Muscle of arm (tissue), 14 donors: ENCODE data around the gene SPECC1L. TPM values are rescaled to one million over a fixed set of nuclear protein-coding genes. Genes with fewer than 3 reads are reported as not detected.
"Not testable (repeated sequence)": the region's sequence is repeated elsewhere in the genome, so short reads cannot be mapped to it uniquely, and the experiment has no call there.

Experiments
- DNase-seq: peaks from one replicate; pipeline ENCODE4 v3.0.0-alpha.2; 2013
- long read RNA-seq, 11 donors: transcript quantifications; one replicate each; lab custom pipeline, GENCODE V29; 2026
- polyA plus RNA-seq, 12 donors: library from polyadenylated mRNA; unstranded; fragments of 120-200 nt; gene quantifications; one replicate each; pipeline ENCODE4 v1.2.1, GENCODE V29; 2013; ENCODE audit not compliant: insufficient read length in 12 of 12

Gene SPECC1L, protein sequence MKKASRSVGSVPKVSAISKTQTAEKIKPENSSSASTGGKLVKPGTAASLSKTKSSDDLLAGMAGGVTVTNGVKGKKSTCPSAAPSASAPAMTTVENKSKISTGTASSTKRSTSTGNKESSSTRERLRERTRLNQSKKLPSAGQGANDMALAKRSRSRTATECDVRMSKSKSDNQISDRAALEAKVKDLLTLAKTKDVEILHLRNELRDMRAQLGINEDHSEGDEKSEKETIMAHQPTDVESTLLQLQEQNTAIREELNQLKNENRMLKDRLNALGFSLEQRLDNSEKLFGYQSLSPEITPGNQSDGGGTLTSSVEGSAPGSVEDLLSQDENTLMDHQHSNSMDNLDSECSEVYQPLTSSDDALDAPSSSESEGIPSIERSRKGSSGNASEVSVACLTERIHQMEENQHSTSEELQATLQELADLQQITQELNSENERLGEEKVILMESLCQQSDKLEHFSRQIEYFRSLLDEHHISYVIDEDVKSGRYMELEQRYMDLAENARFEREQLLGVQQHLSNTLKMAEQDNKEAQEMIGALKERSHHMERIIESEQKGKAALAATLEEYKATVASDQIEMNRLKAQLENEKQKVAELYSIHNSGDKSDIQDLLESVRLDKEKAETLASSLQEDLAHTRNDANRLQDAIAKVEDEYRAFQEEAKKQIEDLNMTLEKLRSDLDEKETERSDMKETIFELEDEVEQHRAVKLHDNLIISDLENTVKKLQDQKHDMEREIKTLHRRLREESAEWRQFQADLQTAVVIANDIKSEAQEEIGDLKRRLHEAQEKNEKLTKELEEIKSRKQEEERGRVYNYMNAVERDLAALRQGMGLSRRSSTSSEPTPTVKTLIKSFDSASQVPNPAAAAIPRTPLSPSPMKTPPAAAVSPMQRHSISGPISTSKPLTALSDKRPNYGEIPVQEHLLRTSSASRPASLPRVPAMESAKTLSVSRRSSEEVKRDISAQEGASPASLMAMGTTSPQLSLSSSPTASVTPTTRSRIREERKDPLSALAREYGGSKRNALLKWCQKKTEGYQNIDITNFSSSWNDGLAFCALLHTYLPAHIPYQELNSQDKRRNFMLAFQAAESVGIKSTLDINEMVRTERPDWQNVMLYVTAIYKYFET
- polyA plus RNA-seq, result 10 to 100 TPM in 11 of 12 donors, not detected in 1; 26.3 to 52.4 (median 29.6) TPM
- long read RNA-seq, donor 1, full-length matches to known transcripts, result 1 of 13 reads
- long read RNA-seq, donor 1, partial matches to known transcripts, result 12 of 13 reads
- long read RNA-seq, donor 1, other reads (novel, unspliced or antisense), result 0 of 13 reads
- long read RNA-seq, donor 2, partial matches to known transcripts, result 0 of 2 reads
- long read RNA-seq, donor 2, other reads (novel, unspliced or antisense), result 0 of 2 reads
- long read RNA-seq, donor 3, full-length matches to known transcripts, result 2 of 2 reads
- long read RNA-seq, donor 3, partial matches to known transcripts, result 0 of 2 reads
- long read RNA-seq, donor 3, other reads (novel, unspliced or antisense), result 0 of 2 reads
- long read RNA-seq, donor 4, full-length matches to known transcripts, result 1 of 1 reads
- long read RNA-seq, donor 4, partial matches to known transcripts, result 0 of 1 reads
- long read RNA-seq, donor 4, other reads (novel, unspliced or antisense), result 0 of 1 reads
- long read RNA-seq, donor 5, full-length matches to known transcripts, result 3 of 9 reads
- long read RNA-seq, donor 5, partial matches to known transcripts, result 6 of 9 reads
- long read RNA-seq, donor 5, other reads (novel, unspliced or antisense), result 0 of 9 reads
- long read RNA-seq, donor 6, result 0 reads
- long read RNA-seq, donor 7, partial matches to known transcripts, result 0 of 1 reads
- long read RNA-seq, donor 7, other reads (novel, unspliced or antisense), result 0 of 1 reads
- long read RNA-seq, donor 8, partial matches to known transcripts, result 39 of 39 reads
- long read RNA-seq, donor 8, other reads (novel, unspliced or antisense), result 0 of 39 reads
- long read RNA-seq, donor 9, partial matches to known transcripts, result 18 of 18 reads
- long read RNA-seq, donor 9, other reads (novel, unspliced or antisense), result 0 of 18 reads
- long read RNA-seq, donor 10, partial matches to known transcripts, result 0 of 1 reads
- long read RNA-seq, donor 10, other reads (novel, unspliced or antisense), result 0 of 1 reads
- long read RNA-seq, donor 11, full-length matches to known transcripts, result 3 of 15 reads
- long read RNA-seq, donor 11, partial matches to known transcripts, result 12 of 15 reads
- long read RNA-seq, donor 11, other reads (novel, unspliced or antisense), result 0 of 15 reads

DNA sequence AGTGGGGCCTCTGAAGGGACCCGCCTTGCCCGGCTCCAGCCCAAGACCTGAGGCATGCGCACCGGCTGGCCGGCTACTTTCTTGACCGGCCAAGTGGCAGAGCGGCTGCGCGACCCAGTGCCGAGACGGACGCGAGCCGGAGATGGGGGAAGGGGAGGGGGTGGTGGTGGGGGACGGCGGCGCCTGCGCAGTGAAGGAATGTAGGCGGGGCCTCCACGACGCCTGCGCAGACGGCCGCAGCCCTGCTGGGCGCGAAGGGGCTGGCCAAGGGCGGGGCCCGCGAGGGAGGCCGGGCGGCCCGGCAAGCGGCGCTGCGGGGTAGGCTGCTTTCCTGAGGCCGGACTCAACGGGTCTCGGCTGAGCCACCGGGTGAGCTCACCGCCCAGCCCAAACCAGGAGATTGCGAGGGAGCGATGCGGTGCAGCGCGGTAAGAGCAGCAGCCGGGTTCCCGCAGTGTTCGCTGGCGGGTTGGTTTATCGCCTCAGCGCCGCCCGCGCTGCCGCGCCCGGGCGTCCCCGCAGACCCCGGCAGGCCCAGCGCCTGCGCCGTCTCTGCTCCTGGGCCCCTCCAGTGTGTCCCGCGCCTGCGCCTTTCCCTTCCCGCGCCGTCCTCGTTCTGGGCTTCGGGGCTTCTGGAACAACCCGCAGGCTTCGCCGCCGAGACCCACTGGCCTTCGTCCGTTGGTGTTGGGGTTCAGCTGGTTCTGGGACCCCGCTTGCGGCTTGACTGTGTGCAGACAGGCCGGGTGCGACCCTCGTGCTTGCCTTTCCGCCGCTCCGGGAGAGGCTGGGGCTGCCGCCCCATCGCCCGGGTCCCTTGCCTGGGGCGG, at the start of gene SPECC1L:
Gene SPECC1L, plus strand, starts transcription at position 276 of the 830 bp plus-strand sequence. CDS start 31,401 bp downstream, outside the sequence.
- DNase-seq, result peak; percentile 95

DNA sequence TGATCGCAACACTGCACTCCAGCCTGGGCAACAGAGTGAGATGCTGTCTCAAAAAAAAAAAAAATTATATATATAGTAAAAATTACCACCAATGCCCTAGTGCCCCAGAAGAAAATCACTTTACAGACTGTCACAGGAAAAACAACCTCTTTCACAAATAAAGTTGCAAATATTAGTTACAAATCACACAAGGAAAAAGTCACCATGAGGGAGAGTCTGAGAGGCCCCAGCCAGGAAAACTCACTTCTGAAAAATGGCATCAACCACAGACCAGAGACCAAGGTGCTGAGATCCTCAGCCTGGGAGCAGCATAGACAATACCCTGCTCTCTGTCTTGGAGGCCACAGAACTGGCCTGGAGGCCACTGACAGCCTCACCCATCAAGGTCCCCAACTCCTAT, 46.2 kb upstream of the SPECC1L start:
- DNase-seq, result no peak

DNA sequence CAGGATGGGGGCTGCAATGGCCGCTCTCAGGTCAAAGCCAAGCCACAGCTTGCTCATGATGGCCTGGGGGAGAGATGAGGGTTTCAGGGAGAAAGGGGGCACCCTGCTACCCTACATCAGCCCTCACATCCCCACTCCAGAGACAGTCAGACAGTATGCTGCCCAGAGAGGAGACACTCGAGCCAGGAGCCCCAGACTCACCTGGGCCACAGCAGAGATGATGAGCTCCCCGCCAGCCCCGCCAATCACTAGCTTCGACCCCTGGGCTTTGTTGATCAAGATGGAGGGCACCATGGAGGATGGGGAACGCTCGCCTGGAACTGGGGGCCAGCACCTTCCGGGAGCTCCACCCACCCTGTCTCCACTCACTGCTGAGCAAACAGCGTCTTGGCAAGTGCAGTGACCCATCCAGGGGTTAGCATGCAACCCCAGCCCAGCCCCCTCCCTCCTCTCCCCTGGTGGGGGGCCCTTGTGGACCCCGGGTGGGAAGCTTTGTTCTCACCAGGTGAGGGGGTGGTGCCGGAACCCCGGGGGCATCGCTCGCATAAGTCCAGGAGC, 45.5 kb upstream of the SPECC1L start:
- DNase-seq, result no peak

DNA sequence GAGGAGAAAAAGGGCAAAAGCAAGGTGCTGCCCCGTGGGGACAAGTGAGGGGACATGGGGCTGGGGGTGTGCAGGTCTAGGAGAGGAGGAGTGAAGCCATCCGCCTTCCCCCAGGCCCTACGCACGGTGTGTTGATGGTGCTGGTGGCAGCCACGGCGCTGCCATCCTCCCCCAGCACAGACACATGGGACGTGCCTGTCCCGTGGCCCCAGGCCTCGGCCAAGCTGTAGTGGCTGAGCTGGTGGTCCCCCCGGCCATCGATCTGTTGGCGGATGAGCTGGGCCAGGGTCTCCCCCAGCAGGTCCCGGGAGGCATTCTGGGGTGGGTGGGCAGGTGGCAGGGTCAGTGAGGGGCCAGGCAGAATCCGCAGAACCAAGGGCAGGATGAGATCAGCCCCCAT, 44.7 kb upstream of the SPECC1L start:
- DNase-seq, result no peak

DNA sequence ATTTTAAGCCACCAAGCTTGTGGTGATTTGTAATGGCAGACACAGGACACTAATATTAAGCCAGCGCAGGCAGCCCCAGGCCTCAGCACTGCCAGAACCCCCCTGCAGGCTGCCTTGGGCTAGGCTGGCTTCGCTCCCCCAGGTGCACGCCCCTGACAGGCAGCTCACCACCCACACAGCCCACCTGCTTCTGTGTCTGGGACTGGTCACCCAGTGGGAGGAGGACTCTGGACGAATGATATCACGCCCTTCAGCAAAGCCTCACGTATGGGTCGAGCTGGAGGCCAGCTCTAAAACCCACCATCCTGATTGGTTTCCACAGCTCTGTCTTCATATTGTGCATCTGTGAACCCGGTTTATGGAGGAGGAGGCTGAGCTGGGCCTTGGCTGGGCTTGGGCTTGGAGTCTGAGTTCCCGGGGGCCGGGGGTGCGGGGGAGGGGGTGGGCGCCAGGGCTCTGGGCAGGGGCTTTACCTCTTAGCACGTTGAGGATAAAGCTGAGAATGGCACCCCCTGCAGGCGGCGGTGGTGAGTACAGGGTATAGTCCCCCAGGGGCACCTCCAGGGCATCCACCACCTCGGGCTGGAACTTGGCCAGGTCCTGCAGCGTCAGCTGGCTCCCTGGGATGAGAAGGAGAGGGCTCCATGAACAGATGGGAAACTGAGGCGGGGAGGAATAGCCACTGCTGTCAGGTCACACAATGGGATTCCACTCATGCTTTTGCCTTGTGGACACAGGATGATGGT, 39.5 kb upstream of the SPECC1L start:
- no peak for DNase-seq

DNA sequence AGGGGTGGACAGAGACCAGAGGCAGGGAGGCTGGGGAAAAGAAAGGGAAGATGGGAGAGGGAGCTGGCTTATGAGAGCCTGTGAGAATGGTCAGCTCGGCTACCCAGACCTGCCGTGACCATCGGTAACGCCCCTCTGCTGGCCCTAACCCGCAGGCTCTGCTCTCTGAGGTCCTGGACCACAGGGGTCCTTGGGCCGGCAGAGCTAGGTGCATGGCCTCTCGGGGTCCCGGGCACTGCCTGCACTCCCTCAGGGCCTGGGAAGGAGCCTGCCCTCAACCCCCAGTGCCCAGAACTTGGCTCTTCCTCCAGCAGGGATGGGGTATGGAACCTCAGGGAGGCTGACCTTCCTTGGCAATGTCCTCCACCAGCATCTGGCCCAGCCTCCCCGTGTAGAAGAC, 38.9 kb upstream of the SPECC1L start:
- DNase-seq, result no peak

DNA sequence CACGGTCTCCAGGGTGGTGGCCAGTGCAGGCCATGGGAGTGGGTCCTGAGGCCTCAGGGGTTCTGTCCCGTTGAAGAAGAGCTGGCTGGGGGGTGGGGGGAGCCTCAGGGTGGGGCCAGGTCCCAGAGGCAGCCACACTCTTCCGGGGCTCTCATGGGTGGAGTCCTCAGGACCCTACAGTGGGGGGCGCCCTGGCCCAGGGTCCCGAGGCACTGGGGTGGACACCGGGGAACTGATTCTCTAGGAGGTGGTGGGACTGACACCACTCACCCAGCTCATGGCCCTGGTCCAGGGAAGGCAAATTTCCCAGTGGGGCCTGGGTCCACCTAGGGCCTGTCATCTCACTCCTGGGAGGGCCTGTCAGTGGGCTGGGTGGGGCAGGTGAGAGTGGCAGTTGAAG, 38.5 kb upstream of the SPECC1L start:
- DNase-seq, result no peak

DNA sequence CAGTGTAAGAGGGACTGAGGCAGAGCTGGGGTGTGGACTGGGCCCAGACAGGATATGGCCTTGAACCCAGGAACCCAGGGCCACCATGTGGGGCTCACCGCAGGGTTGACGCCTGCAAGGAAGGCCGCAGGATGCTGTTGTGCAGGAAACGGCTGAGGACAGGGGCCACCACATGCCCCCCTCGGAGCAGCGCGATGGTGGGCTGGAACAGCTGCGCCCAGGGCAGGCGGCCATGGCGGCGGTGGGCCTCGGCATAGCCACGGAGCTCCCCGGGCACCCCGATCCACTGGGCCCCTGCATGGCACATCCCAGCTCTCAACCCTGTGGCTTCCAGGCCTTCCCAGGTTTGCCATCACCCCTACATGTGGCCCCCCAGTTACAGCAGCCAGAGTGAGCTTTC, 37.9 kb upstream of the SPECC1L start:
- DNase-seq, result no peak

DNA sequence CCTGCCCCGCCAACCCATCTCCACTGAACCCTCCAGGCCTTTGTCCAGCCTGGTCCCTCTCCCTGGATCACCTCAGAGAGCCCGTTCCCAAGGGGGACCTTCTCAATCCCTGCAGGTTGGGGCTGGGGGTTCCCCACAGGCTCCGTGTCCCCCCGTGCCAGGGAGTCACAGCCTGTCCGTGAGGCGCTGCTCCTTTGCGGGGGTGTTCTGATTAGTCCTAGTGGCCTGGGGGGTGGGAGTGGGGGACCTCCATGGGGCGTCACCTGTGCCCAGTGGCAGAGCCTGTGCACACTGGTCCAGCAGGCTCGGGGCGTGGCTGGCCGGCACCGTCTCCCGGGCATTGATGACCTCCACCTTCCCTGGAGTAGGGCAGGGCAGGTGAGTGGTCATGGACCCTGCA, 37.4 kb upstream of the SPECC1L start:
- DNase-seq, result no peak

DNA sequence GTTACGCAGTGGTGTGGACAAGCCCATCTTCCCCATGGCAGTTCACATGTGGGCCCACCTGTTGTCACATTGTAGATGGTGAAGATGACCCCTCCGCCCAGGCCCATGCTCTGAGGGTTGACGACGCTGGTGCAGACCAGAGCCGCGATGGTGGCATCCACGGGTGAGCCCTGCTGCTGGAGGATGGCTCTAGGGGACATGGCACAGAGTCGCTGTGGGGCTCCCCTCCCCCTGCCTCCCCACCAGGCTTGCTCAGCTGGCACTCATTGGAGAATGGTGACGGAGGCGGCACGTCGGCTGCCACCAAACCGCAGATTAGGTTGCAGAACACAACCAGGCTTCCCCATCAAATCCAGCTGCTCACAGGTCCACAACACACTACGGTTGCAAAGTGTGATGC, 36.8 kb upstream of the SPECC1L start:
- no peak for DNase-seq

DNA sequence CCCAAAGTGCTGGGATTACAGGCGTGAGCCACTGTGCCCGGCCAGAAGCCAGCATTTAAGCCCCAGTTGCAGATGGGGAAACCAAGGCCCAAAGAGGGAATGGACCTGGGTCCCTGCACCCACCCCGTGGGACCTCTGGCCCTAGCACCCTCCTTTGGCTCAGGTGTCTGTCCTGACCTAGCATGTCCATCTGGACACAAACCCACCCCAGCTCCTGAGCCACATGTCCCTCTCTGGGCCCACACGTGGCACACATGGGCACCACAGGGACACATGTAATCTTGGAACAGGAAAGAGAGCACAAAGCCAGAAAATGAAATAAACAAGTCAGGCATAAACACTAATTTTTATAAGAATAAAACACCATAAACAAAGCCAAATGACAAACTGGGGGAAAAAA, 35.3 kb upstream of the SPECC1L start:
- no peak for DNase-seq

DNA sequence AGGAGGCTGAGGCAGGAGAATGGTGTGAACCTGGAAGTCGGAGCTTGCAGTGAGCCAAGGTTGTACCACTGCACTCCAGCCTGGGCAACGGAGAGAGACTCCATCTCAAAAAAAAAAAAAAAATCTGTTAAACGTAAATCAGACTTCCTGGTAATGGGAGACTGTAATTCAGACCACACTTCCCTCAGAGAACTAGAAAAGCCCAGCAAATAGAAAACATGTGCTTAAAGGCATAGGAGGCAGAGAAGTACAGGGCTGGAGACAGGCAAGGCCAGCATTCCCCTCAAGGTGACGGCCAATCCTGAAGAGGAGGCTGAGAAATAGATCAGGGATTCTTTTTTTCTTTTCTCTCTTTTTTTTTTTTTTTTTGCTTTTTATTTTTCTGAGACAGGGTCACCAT, 34.0 kb upstream of the SPECC1L start:
- DNase-seq, result no peak

DNA sequence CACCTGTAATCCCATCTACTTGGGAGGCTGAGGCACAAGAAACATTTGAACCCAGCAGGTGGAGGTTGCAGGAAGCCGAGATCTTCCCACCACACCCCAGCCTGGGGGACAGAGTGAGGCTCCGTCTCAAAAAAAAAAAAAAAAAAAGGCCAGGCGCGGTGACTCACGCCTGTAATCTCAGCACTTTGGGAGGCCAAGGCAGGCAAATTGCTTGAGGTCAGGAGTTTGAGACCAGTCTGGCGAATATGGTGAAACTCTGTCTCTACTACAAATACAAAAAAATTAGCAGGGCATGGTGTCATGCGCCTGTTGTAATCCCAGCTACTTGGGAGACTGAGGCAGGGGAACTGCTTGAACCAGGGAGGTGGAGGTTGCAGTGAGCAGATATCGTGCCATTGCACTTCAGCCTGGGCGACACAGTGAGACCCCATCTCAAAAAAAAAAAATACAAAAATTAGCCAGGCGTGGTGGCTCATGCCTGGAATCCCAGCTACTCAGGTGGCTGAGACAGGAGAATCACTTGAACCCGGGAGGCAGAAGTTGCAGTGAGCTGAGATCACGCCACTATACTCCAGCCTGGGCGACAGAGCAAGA, 32.4 kb upstream of the SPECC1L start:
- not testable (repeated sequence) for DNase-seq

DNA sequence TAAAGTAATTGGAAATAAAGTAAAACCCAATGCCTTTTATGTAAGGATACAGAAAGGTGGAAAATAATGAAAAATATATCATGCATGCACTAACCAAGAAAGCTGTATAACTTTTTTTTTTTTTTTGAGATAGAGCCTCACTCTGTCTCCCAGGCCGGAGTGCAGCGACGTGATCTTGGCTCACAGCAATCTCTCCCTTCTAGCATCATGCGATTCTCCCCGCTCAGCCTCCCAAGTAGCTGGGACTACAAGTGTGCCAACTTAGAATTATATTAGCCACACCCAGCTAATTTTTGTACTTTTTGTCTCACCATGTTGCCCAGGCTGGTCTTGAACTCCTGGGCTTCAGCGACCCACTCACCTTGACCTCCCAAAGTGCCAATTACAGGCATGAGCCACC, 30.2 kb upstream of the SPECC1L start:
- DNase-seq, result no peak

DNA sequence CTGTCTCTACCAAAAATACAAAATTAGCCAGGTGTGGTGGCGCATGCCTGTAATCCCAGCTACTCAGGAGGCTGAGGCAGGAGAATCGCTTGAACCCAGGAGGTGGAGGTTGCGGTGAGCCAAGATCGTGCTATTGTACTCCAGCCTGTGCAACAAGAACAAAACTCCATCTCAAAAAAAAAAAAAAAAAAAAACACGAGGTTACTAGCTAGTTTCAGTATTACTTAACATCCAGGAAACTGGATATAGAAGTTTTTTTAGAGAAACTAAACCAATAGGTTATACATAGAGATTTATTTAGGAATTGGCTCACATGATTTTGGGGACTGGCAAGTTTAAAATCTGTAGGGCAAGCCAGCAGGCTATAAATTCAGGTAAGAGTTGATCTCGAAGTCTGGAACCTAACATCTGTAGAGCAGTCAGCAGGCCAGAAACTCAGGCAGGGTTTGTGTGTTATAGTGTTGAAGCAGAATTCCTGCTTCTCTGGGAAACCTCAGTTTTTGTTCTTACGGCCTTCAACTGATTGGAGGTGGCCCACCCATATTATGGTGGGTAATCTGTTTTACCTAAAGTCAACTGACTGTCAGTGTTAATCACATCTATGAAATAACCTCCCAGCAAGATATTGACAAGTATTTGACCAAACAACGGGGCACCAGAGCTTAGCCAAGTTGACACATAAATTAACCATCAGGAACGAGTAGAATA, 29.5 kb upstream of the SPECC1L start:
- DNase-seq, result not testable (repeated sequence)

DNA sequence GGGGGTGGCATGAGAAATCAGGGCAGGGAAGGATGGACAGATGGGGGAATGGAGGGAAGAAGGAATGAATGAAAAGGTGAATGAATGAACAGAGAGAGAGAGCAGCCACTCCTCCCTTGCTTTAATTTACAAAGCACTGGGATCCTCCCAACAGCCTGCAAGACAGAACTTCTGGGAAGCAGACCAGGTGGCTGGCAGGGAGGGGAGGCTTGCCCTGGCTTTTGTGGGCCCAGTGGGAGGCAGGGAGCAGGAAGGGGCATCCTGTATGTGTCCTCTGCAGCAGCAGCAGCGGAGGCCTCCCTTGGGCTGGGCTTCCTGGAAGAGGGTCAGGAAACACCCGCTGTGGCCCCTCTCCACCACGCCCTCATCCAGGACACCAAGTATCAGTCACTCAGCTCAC, 27.2 kb upstream of the SPECC1L start:
- peak; percentile 15 for DNase-seq
